ENCODE results near the gene CFAP70. TPM values are rescaled to one million over a fixed set of nuclear protein-coding genes. Genes with fewer than 3 reads are reported as not detected.
A peak's percentile ranks its signal among the peaks of the same experiment; 100 is the strongest.

CFAP70 gene
- polyA plus RNA-seq, 3 donors, result 11.7 to 28.7 (median 22.6) TPM

GRCh38 chr10:73253225-73253555 lies 105.5 kb downstream of the CFAP70 start:
- DNase-seq, result no peak

DNA sequence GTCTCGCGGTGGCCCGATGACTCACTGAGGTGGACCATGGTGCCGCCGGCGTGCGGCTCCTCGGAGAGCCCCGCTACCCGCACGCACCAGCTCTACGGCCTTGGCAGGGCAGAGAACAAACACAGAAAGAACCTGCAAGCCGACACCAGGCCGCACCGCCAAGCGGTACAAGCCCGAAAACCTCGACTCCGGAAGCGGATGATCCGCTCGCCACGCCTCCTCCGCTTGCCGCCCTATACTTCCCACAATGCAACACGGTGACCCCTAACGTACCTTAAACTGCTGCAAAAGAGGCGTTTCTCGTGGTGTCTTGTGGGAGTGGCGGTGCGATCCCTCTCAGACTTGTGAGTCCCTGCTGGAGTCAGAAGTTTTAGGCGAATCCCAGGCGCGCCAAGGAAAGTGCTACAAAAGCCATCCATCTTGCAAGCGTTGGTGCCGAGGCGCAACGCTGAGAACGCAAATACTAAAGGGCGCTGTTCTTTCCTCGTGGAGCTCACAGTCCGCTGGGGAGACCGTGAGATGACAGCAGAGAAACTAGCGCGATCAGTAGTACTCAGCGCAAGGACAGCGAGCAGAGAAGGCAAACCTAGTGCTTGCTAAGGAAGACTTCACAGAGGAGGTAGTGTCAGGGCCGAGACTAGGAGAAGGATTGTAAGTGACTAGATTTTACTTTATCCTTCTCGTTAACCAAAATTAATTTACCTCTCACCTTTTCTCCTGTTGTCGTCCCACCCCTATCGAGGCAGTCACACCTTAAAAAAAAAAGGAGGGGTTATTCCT lies 106.0 kb downstream of the CFAP70 start, which contains the start of gene MRPS16:
Gene MRPS16, minus strand, starts transcription at position 200 of the 780 bp plus-strand sequence. Its CDS starts 162 bp downstream, at position 38.
- peak; percentile 98 for DNase-seq

DNA sequence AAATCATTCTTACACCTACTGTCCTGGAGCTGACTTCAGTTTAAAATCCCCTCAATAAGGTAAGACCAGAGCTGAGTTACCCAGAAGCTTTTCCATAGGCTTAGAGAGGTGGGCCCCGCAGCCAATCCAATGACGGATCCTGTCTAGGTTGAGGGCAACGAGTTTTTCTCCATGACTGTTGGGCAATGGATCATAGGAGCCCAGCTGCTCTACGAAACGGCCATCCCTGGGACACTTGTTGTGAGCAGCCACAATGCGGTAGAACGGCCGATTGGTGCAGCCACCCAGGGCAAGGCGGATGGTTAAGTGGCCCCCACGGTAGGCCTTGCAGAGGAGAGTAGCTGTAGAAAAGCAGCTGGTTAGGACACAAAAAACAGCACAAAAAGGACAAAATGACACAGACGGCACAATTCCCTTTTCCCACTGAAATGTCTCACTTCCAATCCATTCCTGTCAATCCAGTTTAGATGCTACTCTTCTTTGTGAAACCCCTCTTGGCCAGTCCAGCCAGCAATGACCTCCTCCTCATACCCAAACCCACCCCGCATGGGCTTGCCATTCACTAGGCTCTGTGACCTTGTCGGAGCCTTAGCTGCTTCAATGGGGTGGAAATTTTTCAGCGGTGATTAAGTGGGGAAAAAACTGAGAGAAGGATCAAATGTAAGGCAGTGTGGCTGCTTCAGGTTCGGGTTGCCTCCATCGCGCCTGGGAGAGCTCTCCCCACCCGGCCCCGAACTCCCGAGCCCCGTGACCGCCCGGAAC lies 106.8 kb downstream of the CFAP70 start:
- DNase-seq, result no peak

DNA sequence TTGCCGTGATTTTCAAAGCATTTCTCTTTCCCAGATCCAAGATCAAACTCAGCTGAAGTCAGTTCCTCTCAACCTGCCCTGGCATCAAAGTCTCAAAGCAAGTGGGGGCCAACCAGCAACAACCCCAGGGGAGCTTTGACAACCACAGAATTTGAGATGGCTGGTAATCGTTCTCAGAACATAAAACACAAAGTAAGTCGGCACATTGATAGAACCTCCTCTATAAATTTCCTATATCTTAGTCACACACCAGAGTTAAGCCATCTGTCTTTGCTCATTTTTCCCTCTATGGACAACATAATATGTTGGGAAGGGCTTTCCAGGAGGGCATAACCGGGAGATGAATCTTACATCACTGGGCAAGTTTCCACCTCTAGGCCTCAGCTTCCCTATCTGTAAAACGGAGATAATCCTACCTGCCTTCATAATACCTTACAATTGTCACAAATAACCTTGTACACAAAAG lies 110.4 kb downstream of the CFAP70 start:
- no peak for DNase-seq

DNA sequence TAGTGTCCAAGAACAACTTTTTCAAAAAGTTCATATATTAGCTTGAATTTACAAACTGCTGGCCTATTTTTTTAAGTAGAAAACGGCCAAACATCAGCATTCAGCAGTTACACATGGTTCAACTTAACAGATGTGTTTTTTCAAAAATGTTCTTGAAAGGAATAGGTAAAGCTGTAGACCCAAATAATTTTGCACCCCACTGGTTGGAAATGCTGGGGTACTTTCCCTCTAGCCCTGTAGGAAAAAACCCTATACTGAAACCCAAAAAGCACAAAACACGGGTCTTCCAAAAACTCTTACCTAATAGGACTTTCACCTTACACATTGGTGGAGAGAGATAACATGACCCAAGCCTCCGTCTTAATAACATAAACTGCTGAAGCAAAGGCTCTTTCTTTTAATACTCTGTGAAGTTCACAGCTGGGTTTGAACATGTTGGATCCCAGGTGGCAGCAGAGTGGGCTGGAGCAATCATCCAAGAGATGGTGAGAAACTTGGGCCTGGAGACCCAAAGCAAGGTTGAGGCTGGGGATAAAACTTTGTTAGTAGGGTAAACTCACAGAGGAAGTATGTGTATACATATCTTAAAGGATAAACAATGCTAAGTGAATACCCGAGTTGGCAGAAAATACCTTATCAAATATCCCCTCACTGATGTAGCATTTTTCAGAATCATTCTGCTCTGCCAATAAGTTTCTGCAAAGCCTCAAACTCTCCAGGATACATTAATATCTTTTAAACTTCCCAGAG lies 111.0 kb downstream of the CFAP70 start:
- DNase-seq, result no peak

GRCh38 chr10:73246646-73247508 lies 111.8 kb downstream of the CFAP70 start, which contains the start of gene DNAJC9:
TSS of gene DNAJC9 (minus strand) at chr10:73247255. CDS start at chr10:73247189, 66 bp downstream.
- DNase-seq, result peak; percentile 96

DNA sequence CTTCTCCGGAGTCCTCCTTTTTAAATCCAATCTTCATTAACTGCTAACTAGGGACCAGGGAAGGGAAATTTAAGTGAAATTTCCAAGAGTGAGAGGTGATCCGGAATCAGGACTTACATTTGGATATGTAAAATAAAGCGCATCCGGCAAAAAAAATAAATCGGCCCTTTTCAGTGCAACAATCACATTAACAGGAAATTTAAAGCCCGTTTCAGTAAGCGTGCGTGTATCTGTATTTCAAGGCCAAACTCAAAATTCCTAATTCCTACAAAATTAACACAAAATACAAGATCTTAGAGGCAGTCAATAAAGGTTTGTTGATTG lies 112.4 kb downstream of the CFAP70 start:
- no peak for DNase-seq

DNA sequence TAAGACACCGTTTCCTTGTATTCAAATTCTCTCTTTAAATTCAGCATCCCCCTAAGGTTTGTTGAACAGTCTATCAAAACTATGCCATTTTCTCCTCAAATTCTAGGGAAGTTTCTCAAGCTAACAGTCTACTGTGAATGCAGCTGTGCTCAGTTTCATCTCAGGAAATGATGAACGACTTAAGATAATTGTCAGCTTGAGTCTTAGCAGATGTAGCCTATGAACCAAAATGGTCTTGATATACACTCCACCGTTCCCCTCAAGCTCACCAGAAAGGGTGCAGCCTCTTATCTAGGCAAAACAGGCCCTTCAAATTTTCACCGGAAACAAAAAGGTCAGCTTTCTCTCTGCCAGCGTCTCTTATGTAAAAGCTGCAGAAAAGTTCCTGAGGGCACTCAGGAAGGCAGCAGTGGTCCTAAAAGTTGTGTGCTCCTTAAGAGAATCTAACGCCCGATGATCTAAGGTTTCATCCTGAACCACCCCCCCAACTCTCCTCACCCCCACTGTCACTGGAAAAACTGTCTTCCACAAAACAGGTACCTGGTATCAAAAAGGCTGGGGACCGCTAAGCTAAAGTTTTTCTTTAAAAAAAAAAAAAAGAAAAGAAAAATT lies 113.7 kb downstream of the CFAP70 start:
- no peak for DNase-seq

GRCh38 chr10:73239908-73240307 lies 118.8 kb downstream of the CFAP70 start:
- DNase-seq, result no peak

DNA sequence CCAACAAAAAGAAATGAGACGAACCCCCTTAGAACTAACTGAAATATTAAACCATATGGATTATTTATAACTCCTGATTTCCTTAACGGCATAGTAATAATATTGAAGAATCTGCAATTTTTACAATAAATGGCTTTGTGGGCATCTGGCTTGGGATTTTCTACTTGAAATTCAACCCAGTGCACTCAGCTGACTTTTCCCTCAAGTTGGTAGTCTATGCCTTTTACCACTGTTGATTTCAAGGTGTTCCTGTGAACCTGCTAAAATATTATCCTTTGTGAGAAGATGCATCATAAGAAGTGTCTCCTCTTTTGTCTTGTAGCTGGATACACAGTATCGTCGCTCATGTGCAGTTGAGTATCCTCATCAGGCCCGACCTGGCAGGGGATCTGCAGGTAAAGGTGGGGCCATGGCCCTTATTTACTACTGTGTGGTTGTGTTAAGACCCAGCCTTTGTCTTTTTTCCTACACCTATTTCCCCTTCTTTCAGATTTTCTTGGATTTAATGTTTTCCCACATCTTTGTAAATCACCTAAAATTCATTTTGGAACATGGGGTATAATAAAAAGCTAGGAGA lies 119.6 kb downstream of the CFAP70 start:
- no peak for DNase-seq

- DNase-seq, result no peak
These were observed 124.0 kb downstream of the CFAP70 start for GRCh38 chr10:73234695-73235094.

DNA sequence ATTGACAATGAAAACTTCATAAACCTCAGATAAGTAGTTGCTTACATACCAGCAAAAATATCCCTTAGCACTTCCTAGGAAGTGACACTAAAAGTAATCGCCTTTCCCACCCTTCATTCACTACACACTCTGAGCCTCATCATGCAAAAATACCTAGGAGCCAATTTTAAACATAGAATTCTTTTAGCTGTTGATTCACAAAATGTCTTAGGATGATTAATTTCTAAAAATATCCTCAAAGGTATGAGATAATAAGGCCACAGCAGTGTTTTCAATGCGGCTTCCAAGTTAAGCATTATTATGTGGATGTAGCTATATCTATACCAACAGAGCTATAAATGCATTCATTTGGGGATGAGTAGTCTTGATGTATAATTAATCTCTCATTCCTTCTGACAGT lies 124.8 kb downstream of the CFAP70 start:
- no peak for DNase-seq

DNA sequence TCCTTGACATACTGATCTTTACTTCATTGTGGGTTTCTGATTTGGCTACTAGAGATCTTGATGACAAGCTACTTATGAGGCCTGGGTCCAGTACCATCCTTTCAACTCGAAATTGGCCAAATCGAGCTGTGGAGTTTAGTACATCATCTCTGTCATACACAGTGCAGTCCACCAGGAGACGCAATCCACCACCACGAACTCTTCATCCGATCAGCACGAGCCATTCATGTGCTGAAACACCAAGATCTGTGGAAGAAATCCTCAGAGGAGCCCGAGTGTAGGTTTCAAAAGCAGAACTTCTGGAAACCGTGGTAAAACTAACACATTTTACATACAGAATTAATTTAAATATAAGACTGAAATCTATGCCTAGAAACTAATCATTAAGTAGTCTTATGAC lies 125.8 kb downstream of the CFAP70 start:
- no peak for DNase-seq

DNA sequence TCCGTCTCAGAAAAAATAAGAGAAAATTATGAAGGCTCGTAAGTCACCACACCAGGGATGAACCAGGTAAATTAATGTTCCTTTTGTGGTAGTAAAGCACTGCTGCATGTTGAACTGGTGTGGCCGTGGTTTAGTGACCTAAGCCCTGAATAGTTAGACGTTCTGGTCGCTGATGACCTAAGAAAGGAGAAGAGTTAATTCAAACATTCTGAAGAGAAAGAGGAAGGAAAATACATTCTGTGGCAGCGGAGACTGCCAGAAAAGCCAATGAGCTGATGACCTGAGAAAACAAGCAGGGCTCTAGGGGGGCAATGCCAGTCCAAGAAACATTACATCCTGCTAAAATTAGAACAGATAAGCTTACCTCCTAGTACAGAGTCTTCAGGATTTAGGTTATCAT lies 129.1 kb downstream of the CFAP70 start:
- DNase-seq, result no peak

DNA sequence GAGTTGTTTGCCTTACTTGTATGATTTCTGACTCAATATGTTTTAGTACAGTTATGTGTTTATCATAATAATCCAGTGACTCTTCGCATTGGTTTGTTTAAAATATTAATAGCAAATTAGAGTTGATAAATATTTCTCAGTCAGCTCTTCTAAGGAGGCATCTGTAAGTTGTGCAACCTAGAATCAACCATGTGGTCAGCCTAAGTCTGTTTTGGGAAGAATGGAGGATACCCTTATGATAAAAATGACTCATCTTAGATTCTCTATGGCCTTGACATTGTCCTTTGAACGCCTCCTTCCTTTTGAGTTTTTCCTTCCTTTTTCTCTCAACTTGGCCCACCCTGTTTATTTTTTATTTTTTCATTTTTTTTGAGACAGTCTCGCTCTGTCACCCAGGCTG lies 130.4 kb downstream of the CFAP70 start:
- no peak for DNase-seq

DNA sequence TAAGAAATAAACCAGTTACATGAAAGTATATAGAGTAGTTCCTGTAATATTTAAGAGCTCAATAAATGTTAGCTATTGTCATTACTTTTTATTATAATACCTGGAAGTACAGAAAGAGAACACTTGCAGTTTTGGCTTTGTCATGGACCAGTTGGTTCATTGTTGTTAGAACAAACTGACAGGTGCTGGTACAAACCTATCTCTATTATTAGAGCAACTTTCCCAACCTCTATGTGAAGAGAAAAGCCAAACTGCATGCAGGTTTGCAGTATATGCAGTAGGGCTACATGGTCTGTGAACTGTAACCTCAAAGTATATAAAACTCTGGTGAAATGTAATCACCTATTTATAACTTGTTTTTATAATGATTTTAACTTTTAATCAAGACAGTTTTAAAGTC lies 132.0 kb downstream of the CFAP70 start:
- DNase-seq, result no peak

DNA sequence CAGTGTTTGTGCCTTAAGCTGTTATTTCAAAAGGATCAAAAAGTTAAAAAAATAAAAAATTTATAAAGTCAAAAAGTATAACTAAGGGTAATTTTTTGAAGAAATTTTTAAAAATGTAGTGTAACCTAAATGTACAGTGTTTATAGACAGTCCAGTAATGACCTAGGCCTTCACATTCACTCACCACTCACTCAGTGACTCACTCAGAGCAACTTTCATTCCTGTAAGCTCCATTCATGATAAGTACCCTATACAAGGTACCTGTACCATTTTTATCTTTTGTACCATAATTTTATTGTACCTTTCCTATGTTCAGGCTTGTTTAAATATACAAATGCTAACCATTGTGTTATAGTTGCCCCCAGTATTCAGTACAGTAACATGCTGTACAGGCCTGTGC lies 133.1 kb downstream of the CFAP70 start:
- no peak for DNase-seq

DNA sequence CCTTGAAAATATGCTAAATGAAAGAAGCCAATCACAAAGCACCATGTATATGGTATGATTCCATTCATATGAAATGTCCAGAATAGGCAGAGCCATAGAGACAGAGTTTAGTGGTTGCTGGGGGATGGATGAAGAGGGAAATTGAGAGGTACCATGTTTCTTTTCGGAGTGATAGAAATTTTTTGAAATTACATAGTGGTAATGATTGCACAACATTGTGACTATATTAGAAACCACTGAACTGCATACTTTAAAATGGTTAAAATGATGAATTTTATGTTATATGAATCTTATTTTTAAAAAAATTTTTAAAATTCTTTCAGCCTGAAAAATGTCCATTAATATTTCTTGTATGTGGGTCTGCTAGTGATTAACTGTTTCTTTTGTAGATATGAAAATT lies 137.7 kb downstream of the CFAP70 start:
- DNase-seq, result no peak

DNA sequence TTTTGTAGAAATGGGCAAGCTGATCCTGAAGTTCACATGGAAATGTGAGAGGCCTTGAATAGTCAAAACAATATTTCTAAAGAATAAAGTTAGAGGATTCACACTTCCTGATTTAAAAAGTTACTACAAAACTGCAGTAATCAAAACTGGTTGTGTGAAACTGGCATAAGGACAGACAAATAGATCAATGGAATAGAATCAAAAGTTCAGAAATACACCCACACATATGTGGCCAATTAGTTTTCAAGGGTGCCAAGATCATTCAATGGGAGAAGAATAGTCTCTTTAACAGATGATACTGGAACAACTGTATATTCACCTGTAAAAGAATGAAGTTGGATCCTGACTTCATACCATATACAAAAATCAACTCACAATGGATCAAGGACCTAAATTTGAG lies 139.3 kb downstream of the CFAP70 start:
- DNase-seq, result no peak

DNA sequence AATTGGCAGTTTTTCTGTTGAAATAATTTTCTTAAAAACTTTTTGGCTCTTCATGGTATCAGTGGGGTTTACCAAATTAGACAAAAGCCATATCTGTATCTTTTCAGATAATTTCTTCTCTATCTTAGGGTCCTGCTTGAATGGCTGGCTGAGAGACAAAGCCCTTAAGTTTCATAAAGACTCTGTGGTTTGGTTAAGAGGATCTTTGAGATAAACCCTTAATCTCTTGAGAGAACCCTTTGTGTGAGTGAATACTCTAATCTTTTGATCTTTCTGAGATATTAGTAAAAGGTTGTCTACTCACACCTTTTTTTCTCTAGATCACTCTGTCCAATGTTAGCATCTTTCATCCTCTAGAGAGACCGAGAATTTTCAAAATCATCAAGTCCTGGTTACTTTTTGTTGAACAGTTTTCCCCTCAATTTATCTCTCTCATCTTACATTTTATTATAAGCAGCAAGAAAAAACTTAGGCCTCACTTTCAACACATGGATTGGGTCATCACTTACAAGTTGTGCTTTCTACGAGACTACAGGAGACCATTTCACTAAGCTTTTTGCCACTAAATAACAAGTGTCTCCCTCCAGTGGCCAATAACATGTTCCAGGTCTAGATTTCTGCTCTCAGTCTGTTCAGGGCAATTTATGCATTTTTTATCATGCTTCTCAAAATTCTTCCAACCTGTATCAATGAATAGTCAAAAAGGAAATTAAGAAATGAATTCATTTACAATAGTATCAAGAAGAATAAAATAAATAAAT lies 140.1 kb downstream of the CFAP70 start:
- DNase-seq, result no peak
